Putamen (tissue), 1 donor: Measurements from ENCODE around the gene ATP8A2.

ENCODE experiments used
- DNase-seq: peaks from one replicate; pipeline ENCODE4 v3.0.0-alpha.2; 2016; ENCODE audit warnings: low spot score

Gene ATP8A2

DNA sequence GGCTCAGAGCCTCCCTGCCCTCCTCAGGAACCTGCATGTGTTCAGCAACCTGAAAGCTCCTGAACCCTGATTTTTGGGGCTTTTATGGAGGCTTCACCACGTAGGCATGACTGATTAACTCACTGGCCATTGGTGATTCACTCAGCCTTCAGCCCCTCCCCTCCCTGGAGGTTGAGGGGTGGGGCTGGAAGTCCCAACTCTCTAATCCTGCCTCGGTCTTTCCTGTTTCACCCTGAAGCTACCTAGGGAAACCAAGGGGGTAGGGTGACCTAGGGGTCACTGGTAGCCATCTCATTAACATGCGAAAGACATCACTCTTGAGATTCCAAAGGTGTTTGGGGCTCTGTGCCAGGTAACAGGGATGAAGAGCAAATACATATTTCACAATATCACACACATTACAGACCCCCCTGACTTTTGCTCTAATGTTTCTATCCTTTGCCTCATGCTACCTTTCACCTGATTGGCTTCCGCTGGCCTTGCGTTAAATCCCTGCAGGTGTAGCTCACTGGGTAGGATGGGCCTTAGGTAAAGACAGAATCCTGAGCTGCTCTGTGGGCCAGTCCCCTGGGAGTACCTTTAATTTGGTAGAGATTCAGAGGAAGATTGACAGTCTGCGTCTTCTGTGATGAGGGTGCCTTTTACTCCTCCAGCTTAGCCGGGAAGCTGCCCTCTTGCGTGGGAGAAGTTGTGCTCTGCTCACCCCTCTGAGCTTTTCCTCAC, 260.6 kb downstream of the ATP8A2 start:
- no peak for DNase-seq

GRCh38 chr13:25633093-25633492, 261.3 kb downstream of the ATP8A2 start:
- DNase-seq = no peak

DNA sequence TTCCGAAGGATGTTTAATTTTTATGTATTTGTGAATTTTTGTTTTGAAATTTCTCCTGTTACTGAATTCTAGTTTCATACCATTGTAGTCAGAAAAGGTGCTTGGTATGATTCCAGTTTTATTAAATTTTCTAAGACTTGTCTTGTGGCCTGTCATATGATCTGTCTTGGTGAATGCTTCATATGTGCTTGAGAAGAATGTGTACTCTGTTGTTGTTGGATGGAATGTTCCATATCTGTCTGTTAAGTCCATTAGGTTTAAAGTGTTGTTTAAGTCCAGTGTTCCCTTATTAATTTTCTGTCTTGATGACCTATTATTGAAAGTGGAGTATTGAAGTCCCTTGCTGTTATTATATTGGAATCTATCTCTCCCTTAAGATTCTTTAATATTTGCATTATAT, 273.9 kb downstream of the ATP8A2 start:
- no peak for DNase-seq

DNA sequence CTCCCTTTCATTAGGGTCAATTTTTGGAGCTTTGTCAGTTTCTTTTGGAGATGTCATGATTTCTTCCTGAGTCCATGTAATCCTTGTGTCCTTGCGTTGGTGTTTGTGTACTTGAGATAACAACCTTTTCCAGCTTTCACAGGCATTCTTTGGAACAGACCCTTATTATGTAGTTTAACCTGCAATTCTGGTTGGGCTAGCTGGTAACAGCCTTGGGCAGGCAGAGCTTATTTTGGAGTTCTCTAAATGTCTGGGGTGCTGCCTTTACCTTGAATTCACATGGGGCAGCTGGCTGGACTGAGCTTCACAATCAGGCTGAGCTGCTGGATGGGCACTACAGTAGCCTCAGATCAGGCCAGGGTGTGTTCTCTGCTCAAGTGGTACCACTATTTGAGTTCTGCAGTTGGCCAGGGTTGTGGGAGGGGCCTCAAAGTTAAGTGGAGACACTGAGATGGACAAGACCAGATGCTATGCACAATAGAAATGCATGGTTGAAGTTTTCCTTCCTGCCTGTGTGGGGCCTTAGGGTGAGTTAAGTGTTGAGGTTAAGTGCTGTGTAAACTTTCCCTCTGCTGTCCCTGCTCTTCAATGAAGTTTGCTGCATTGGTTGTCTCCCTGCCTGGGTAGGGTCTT, 277.3 kb downstream of the ATP8A2 start:
- no peak for DNase-seq

- DNase-seq = no peak
Observed at GRCh38 chr13:25652764-25653163, 281.0 kb downstream of the ATP8A2 start.

- DNase-seq = no peak
Observed at GRCh38 chr13:25654322-25654721, 282.5 kb downstream of the ATP8A2 start.

GRCh38 chr13:25657157-25657556, 285.4 kb downstream of the ATP8A2 start:
- DNase-seq = no peak

DNA sequence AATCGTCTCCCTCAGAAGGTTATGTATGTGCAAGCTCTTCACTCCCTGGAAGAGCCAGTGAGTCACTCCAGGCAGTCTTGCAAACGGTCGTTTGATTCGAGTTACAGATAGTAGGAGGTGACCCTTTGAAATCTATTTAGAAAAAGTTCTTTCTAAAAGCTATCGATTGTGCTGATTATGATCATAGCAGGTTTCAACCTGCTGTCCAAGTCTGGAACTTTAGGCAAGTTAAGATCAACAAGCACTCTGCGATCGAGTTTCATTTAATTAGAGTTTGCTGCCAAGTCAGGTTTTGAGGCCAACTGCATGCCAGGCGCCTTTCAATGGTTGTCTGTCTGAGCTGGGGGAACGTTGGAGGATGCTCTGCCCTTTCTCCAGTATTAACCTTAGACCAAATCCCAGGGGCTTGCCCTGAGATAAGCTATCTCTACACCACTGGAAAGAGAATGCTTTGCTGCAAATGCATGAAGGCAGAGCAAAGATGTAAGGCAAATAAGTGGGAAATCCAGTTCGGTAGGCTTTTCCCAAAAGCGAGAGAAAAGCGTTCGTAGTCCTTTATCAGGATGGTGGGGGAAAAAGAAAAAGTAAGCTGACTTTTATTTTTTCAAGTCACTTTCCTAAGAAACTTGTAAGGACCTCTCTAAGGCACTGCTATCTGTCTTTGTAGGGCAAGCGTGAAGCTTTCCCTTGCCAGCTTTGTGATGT, 287.5 kb downstream of the ATP8A2 start:
- DNase-seq = no peak

DNA sequence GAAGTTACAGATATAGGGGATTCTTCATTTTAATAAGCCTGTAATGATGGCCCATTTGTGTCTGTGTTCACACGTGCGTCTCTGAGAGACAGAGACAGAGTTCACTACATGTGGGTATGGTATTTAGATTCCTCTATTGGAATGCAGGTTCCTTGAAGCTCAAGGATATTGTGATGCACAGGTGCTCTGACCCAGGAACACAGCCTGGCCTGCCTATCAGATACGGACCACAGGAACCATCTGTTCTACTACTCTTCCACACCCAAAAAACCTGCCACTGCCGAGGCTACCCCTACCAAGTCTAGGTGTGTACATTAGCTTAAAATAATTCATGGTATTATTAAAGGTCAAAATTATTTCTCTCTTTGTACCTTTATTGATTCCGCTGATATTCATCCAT, 289.2 kb downstream of the ATP8A2 start:
- no peak for DNase-seq

GRCh38 chr13:25662516-25662915, 290.7 kb downstream of the ATP8A2 start:
- no peak for DNase-seq

DNA sequence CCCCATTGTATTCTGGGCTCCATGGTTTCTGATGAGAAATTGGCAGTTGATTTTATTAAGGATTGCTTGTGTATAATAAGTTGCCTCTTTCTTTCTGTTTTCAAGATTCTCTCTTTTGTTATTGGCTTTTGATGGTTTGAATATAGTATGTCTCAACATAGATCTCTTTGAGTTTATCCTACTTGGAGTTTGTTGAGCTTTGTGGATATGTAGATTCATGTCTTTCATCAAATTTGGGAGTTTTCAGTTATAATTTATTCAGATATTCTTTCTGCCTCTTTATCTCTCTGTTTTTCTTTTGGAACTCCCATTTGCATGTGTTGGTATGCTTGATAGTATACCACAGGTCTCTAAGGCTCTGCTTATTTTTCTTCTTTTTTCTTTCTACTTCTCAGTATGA, 296.6 kb downstream of the ATP8A2 start:
- DNase-seq = no peak

DNA sequence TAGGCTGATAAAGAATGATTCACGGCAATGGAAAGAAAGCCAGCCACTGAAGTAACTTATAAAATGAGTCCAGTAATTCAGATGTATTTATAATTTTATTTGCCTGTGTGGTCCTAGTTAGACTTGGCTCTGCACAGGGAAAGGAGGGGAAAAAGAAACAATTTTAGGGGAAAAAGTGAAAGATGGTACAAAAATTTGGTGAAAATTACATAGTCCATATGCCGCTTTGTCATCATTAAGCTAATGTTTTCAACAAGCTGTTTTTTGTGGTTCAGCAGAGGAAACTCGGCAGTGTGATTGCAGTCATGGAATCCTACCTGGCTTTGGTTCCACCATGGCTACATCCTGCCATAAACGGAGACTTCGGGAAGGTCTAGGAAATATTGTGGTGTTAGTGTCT, 301.9 kb downstream of the ATP8A2 start:
- no peak for DNase-seq

DNA sequence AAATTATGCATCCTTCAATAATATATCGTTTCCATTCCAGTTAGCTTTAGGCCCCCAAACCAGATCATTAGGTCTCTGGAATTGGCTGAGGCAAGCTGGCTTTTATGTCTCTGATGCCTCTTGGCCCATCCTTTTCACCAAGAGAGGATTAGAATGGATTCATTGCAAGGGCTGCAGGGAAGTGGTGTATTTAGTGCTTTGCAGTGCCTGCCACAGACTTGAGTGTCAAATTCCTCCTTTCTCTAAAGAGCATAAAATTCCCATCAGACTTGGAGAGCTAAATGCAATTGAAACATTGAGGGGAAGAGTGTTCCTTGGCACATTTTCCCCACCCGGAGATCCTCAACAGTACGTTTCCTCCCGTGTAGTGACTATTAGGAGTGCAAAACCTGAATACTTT, 302.6 kb downstream of the ATP8A2 start:
- DNase-seq = no peak

- no peak for DNase-seq
Observed at GRCh38 chr13:25675060-25675459, 303.3 kb downstream of the ATP8A2 start.

DNA sequence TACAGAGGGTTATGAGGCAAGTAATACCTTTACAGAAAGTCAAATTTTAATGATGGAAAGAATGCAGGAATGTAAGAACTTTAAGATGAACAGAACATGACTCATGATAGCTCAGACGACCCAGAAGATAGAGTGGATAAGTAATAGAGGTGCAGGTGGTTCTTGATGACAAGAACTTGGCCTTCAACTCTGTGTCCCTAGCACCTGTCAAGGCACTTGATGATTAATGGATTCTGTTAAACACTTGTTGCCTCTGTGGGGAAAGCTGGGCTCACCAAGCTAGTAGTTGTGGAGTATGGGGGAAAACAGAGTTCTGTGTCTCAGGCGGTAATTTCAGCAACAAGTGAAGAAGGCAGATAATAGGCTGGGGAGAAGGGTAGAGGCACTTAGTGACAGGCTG, 306.2 kb downstream of the ATP8A2 start:
- DNase-seq = no peak

- DNase-seq = no peak
Observed at GRCh38 chr13:25678398-25678797, 306.6 kb downstream of the ATP8A2 start.

- DNase-seq = no peak
Observed at GRCh38 chr13:25679159-25679558, 307.4 kb downstream of the ATP8A2 start.

DNA sequence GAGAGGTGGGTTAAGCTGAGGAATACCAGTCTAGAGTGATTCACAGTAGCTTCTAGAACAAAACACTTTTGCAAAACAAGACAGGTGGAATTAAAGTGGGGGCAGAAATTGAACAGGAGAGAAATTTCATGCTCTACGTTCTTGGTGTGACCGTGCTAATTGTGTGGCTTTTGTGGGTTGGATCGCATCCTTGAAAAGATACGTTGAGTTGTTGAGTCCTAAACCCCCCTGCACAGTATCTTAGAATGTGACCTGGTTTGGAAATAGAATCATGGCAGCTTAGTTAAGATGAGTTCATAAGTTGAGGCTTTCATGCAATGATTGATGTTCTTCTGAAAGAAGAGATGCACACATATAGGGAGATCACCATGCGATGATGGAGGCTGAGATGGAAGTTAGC, 308.2 kb downstream of the ATP8A2 start:
- no peak for DNase-seq

GRCh38 chr13:25682276-25682675, 310.5 kb downstream of the ATP8A2 start:
- DNase-seq = no peak

GRCh38 chr13:25683056-25683455, 311.3 kb downstream of the ATP8A2 start:
- DNase-seq = no peak

DNA sequence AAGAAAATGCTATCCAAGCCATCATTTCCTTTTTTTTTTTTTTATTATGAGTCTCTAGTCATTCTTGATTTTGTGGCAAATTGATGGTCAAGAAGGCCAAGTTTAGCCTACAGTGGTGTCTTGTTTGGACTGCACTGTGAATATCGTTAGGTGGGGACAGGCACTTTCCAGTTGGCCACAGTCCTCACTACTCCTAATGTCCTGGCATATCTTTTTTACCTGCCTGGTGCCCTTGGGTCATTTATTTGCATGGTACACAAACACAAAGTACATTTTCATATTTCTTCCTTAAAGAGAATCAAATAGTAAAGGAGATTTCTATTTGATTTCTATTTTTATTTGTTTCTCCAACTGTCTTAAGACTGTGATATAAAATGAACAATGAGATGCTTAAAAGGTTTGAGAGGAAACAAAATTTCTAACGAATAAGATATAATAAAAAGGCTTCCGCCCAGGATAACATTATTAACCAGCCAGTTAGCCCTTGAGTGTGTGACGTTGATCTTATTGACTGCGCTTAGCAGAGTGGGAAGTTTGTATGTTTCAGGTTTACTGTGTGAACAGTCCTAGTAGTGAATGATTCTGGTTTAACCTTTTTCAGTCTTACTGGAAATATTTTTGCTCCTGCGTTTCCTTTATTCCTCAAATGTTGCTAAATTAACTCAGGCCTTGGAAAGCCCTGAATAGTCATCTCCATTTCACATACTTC, 312.0 kb downstream of the ATP8A2 start:
- no peak for DNase-seq

DNA sequence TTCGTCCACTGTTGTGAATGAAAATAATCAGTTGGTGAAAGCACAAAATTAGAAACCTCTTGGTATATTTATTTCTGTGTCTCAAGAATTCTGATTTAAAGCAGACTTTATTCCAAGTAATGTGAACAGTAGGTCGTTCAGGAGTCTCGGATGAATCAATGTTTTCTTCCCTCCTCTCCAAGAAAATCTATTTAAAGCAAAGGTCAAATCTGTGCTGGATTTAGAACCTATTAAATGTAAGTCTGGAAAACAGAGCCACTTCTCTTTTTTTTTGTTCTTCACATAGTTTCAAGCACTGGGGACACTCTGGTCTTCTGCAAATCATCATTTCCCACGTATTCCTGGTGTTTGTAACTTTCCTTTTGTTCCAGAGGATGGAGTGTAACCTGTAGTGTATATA, 312.7 kb downstream of the ATP8A2 start:
- DNase-seq = no peak
